ENCODE measurements around the gene IGF1R. TPM values are rescaled to one million over a fixed set of nuclear protein-coding genes. Genes with fewer than 3 reads are reported as not detected.

IGF1R gene
- total RNA-seq, 2 donors from 2014 or later, result 115 to 119 TPM

- Mint-ChIP-seq H3K27me3 (ENCODE audit: insufficient read depth) (no peaks in the 10 kb centered on the region), H3K9me3 (peaks cover 4% of the 10 kb centered on the region), H3K27ac (no peak overlapping the region), H3K36me3 (ENCODE audit: low read depth) (peaks cover 82% of the 10 kb centered on the region), H3K4me3 (no peak overlapping the region), H3K4me1 (peaks cover 12% of the 10 kb centered on the region)
- Histone ChIP-seq H3K36me3 (ENCODE audit: control insufficient read depth, insufficient read depth, low read length) (peaks cover 87% of the 10 kb centered on the region), H3K9ac (ENCODE audit: extremely low read depth, low read length, poor library complexity, severe bottlenecking) (no peak overlapping the region), H3K27me3 (ENCODE audit: control insufficient read depth, insufficient read depth, low read length, poor library complexity, severe bottlenecking) (no peaks in the 10 kb centered on the region), H3K4me3 (ENCODE audit: low read length) (no peak overlapping the region), H3K9me3 (ENCODE audit: control insufficient read depth, low read length) (peaks cover 3% of the 10 kb centered on the region), H3K27ac (ENCODE audit: low read depth, low read length) (no peak overlapping the region), H3K4me1 (ENCODE audit: control insufficient read depth, insufficient read depth, low read length) (peaks cover 16% of the 10 kb centered on the region)
- TF ChIP-seq, protein P1, sequence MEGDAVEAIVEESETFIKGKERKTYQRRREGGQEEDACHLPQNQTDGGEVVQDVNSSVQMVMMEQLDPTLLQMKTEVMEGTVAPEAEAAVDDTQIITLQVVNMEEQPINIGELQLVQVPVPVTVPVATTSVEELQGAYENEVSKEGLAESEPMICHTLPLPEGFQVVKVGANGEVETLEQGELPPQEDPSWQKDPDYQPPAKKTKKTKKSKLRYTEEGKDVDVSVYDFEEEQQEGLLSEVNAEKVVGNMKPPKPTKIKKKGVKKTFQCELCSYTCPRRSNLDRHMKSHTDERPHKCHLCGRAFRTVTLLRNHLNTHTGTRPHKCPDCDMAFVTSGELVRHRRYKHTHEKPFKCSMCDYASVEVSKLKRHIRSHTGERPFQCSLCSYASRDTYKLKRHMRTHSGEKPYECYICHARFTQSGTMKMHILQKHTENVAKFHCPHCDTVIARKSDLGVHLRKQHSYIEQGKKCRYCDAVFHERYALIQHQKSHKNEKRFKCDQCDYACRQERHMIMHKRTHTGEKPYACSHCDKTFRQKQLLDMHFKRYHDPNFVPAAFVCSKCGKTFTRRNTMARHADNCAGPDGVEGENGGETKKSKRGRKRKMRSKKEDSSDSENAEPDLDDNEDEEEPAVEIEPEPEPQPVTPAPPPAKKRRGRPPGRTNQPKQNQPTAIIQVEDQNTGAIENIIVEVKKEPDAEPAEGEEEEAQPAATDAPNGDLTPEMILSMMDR (conservative IDR thresholded peaks at IDR 0.05), result no peak
- no peak for DNase-seq
- WGBS, 2 experiments (ENCODE audit: insufficient coverage in 1 of 2, insufficient read length in 1 of 2), result 92 to 93% methylated on average over 22 to 25 of the region's 25 CpGs
Observed at GRCh38 chr15:98955961-98956723, 307.8 kb downstream of the IGF1R start.

- H3K4me1 ChIP-seq (ENCODE audit: control insufficient read depth, insufficient read depth, low read length), result peaks cover 8% of the 10 kb centered on the region
- TF ChIP-seq, protein P1 (conservative IDR thresholded peaks at IDR 0.05), result no peak
- no peaks in the 10 kb centered on the region for H3K27me3 ChIP-seq (ENCODE audit: control insufficient read depth, insufficient read depth, low read length, poor library complexity, severe bottlenecking)
- no peak overlapping the region for H3K4me3 Mint-ChIP-seq
- H3K9ac ChIP-seq (ENCODE audit: extremely low read depth, low read length, poor library complexity, severe bottlenecking), result no peak overlapping the region
- WGBS, 2 experiments (ENCODE audit: insufficient coverage in 1 of 2, insufficient read length in 1 of 2), result 95 to 99% methylated on average over 27 to 39 of the region's 39 CpGs
- no peaks in the 10 kb centered on the region for H3K27me3 Mint-ChIP-seq (ENCODE audit: insufficient read depth)
- peaks cover 12% of the 10 kb centered on the region for H3K9me3 Mint-ChIP-seq
- peaks cover 10% of the 10 kb centered on the region for H3K4me1 Mint-ChIP-seq
- H3K36me3 Mint-ChIP-seq (ENCODE audit: low read depth), result peaks cover 83% of the 10 kb centered on the region
- H3K9me3 ChIP-seq (ENCODE audit: control insufficient read depth, low read length), result peaks cover 12% of the 10 kb centered on the region
- DNase-seq, result peak; percentile 26
- no peak overlapping the region for H3K4me3 ChIP-seq (ENCODE audit: low read length)
- peak overlapping the region; percentile 23 for H3K27ac Mint-ChIP-seq
- H3K27ac ChIP-seq (ENCODE audit: low read depth, low read length), result no peak overlapping the region
- H3K36me3 ChIP-seq (ENCODE audit: control insufficient read depth, insufficient read depth, low read length), result peaks cover 89% of the 10 kb centered on the region
Observed at GRCh38 chr15:98956796-98957553, 308.6 kb downstream of the IGF1R start.

GRCh38 chr15:98957655-98958054 lies 309.3 kb downstream of the IGF1R start:
- Mint-ChIP-seq H3K36me3 (ENCODE audit: low read depth) (peaks cover 83% of the 10 kb centered on the region), H3K9me3 (peaks cover 19% of the 10 kb centered on the region), H3K27ac (no peak overlapping the region), H3K4me3 (no peak overlapping the region), H3K4me1 (peaks cover 4% of the 10 kb centered on the region), H3K27me3 (ENCODE audit: insufficient read depth) (no peaks in the 10 kb centered on the region)
- Histone ChIP-seq H3K36me3 (ENCODE audit: control insufficient read depth, insufficient read depth, low read length) (peaks cover 90% of the 10 kb centered on the region), H3K9me3 (ENCODE audit: control insufficient read depth, low read length) (peaks cover 15% of the 10 kb centered on the region), H3K4me3 (ENCODE audit: low read length) (no peak overlapping the region), H3K27me3 (ENCODE audit: control insufficient read depth, insufficient read depth, low read length, poor library complexity, severe bottlenecking) (no peaks in the 10 kb centered on the region), H3K4me1 (ENCODE audit: control insufficient read depth, insufficient read depth, low read length) (peaks cover 1% of the 10 kb centered on the region), H3K27ac (ENCODE audit: low read depth, low read length) (no peak overlapping the region), H3K9ac (ENCODE audit: extremely low read depth, low read length, poor library complexity, severe bottlenecking) (no peak overlapping the region)
- DNase-seq, result no peak
- WGBS, 2 experiments (ENCODE audit: insufficient coverage in 1 of 2, insufficient read length in 1 of 2), result 93 to 95% methylated on average over 6 of the region's 6 CpGs
- TF ChIP-seq, protein P1 (conservative IDR thresholded peaks at IDR 0.05), result no peak
